Middle frontal gyrus (tissue), 1 donor: ENCODE data around the gene ABCA2.
A peak's percentile ranks its signal among the peaks of the same experiment; 100 is the strongest.
"Not testable (repeated sequence)": the region's sequence is repeated elsewhere in the genome, so short reads cannot be mapped to it uniquely, and the experiment has no call there.

Source experiments
- DNase-seq: peaks from one replicate; pipeline ENCODE4 v3.0.0-alpha.2; 2015; ENCODE audit warnings: low spot score; ENCODE audit errors: extremely low spot score

Gene ABCA2

DNA sequence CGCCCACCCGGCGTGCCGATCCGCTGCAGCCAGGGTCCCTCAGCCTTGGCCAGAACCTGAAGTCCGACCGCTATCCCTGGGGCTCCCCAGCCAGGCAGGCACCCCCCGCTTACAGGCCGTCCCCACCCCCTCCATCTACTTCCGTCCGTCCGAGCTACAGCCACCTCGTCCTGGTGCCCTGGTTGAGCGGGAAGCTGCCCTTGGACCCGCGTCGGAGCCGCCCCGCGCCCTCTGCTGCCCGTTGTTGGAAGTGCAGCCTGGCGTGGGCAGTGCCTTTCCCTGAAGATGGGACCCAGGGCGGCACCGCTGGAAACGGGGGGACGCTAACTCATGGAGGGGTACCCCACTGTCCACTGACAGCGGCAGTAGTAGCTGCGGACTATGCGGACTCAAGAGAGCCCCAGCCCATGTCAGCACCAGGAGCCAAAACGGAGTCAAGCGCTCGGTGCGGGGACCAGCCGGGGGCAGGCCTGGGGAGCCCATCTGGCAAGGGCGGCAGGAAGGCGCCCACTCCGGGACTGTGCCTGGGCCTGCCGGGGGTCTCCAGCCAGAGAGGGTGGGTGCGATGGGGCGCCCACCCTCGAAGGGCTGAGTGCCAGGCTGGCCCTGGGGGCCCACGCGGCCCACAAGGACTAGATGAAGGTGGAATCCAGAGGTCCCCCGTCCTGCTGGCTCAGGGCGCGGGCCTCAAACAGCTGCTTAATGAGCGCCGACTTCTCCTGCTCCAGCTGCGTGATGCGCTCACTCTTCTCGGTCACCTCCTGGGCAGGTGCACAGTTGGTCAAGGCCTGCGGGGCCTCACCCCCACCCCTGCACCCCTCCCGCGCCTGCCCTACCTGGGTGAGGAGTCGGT is 36.2 kb upstream of the ABCA2 start:
- no peak for DNase-seq

DNA sequence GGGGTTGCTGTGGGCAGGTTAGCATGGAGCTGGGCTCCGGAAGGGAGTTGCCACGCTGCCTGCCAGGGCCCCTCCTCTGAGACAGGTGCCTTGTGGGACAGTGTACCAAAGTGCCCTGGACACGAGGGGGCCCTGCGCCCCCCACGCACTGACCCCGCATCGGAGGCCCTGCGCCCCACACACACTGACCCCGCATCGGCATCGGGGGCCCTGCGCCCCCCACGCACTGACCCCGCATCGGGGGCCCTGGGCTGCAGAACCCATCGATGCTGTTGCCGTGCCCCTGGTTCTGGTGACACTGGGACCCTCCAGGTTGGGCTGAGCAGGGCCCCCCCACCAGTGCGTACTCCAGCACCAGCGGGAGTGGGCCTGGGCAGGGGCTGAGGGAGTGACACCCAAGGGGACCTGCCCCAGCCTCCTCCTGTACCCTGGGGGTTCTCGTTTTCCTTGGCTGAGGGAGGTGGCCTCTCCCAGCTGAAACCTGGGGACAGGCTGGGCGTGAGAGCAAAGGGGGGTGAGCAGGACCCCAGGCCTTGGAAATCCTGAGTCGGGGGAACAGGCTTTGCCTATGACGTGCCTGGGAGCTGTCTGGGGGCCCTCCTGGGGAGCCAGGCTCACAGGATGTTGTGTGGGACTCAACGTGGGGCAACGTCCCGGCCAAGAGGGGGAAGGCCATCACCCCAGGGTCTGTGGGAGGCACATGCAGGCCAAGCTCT is 35.4 kb upstream of the ABCA2 start:
- no peak for DNase-seq

- not testable (repeated sequence) for DNase-seq
Observed at GRCh38 chr9:137062798-137063197, 34.8 kb upstream of the ABCA2 start.

DNA sequence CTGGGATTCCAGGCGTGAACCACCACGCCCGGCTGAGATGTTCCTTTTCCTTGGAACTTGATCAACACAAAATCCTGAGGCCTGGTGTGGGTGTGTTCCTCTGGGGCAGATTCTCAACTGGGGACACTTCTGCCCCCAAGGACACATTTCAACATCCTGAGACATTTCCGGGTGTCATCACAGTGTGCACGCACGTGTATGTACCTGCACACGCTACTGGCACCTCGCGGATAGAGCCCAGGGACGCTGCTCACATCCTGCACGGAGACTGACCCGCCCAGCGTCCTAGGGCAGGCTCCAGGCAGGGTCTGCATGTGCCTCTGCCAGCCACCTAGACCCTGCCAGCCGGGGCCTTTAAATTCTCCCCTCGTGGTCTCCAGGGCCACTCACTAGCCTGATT is 34.3 kb upstream of the ABCA2 start:
- DNase-seq, result no peak

DNA sequence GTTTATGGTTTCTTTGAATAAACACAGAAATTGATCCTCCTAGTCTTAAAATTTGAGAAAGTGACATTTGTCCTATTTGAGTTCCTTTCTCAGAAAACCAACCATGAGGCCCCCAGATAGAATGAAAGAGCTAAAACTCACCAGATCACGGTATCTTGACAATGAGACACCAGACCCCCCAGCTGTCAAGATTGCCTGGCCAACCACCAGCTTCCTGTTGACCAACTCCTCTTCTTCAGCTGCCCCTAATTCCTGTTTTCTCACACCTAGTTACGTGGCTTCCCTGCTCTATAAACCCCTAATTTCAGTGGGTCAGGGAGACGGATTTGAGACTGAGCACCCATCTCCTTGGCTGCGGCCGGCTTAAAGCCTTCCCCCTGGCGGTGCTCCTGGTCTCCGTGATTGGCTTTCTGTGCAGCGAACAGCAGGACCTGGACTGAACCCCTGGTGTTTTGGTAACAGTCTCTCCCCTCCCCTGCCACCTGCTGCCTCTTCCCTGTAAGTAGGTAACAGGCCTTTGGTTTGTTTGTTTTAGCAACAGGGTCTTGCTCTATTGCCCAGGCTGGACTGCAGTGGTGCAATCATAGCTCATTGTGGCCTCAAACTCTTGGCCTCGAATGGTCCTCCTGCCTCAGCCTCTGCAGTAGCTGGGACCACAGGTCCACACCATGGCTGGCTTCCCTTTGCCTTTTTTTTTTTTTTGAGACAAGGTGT is 30.6 kb upstream of the ABCA2 start:
- no peak for DNase-seq

- no peak for DNase-seq
Observed at GRCh38 chr9:137057545-137057944, 29.5 kb upstream of the ABCA2 start.

DNA sequence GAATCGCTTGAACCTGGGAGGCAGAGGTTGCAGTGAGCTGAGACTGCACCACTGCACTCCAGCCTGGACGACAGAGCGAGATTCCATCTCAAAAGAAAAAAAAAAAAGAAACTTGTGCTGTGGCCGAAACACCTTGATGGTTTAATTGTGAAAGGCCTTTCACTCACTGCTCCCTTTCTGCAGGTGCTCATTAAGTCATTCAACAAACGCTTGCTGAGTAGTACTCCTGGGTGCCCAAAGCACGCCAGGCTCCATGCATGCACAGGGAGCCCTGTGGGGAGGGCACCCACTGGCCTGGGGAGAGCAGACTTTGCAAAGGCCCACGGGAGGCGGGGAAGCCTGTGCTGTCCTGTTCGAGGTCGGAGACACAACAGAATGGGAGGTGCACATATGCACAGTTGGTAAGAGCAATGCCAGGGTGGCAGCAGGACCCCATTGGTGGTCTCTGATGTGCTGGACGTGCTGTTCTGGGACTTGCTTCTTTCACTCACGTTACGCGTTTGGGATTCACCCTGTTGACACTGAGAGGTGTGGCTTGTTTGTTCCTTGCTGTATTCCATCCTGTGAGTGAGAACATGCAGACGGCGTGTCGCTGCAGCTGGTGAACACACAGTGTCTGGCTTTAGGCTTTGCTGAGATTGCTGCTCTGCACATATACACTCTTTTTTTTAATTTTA is 28.8 kb upstream of the ABCA2 start:
- no peak for DNase-seq

- DNase-seq, result peak; percentile 84
Observed at GRCh38 chr9:137055385-137056364, 27.6 kb upstream of the ABCA2 start.

DNA sequence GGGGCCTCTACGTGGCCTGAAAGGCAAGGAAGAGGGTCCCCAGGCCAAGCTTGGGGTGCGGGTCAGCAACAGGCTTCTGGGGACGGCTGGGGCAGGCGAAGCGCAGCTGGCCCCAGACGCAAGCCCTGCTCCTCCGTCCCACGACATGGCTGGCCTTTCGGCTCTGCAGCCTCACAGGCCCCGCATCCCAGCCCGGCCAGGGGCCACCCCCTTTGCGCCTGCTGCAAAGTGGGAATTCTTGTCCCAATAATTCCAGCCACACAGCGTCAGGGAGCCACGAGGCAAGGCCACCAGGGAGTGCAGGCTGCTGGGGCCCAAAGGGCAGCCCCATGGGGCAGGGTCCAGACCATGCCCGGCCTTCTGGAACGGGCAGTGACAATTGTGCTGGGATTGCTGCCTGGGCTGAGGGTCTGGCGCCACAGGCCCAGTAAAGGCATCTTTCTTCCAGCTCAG is 26.9 kb upstream of the ABCA2 start:
- no peak for DNase-seq

DNA sequence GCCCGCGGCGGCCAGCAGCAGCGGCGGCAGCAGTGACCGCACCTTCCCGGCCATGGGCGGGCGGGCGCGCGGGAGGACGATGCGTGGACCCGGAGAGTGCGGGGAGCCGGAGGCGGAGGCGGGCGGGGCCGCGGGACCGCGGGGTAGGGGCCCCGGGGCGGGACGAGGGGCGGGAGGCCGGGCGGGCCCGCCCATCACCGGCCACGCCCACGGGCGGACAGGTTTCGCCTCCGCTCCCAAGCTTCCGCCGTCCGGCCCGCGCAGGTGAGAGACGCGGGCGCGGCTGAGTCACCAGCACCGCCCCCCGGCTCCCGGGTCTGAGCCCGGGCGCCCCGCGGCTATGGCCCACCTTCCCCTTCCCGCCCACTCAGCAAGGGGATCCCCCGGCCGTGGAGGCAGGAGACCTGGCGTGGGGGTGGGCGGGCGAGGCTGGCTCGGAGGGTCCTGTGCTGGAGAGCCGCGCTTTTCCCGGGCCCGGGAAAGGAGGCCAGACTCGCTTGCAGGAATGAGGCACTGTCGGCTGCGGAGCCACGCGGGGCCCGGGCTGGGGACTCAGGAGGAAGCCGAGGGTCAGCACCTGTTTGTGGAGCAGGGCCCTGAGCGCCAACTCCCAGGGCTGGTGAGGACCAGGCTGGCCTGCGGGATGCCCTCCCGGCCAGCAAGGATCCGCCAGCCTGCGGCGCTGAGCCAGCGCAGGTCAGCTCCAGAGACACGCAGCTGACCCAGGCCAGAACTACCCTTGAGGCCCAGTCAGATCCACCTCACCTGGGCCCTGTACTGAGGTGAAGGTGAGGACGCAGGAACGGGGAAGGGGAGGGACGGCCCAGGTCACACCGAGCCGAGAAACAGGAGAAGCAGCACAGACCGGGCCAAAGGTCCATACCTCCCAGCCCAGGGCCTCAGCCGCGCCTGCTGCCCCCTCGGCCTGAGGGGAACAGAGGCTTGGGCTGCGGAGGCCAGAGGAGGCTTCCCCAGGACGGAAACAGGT is 26.2 kb upstream of the ABCA2 start, which contains the start of gene ENTPD2:
Gene ENTPD2 (minus strand): TSS at position 118 of the 988 bp plus-strand sequence. CDS start 64 bp downstream, at position 54.
- no peak for DNase-seq

DNA sequence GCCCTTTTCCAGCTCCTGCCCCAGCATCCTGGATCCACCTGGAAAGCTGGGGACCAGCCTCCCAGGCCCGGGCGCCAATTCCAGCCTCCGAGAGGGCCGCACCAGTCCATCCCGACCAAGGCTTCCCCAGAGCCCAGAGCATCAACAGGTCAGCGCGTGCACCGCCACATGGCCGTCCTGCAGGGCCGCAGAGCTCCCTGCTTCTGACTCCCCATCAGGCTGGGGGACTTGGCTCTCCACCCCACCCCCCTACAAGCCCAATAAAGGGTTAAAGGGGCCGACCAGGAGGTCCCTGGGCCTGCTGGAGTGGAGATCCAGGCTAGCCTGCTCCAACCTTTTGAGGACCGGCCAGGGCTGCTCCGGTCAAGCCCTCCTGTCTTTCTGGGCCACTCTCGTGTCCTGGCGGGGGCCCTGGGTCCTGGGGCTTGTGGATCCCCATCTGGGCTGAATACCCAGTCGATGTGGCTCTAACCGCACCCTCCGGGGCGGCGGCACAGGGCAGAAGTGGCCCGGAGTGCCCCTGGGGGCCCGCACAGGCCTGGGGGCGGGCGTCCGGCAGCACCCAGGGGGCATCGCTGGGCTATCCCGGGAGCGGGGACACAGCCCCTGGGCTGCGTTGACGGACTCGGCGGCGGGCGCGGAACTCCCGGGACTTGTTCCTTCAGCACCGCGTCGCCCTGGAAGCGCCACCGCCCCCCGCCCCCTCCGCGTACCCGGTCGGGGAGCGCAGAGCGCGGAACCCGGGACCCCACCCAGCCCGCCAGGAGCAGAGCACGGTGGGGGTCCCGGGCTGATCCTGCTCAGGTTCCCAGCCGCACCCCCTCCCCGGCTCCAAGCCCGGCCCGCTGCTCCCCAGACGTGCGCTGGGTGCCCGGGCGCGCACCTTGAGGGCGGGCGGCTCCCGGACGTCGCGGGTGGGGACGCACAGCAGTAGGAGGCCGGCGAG is 25.2 kb upstream of the ABCA2 start:
- DNase-seq, result no peak

DNA sequence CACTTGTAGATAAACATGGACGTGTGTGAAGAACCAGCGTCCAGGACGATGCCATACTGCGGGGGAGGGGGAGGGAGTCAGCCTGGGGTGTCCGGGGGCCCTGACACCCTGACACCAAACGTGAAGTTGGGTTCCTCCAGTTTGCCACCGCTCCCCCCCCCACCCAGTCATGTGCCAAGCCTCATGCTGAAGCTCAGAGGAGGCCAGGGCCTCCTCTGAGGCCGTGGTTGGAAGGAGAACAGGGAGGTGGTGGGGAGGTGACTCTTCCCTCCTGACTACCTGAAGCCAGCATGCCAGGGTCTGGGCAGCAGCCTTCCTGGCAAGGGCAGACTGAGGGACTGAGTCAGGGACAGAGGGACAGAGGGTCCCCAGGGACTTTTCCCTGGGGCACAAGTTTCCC is 24.3 kb upstream of the ABCA2 start:
- DNase-seq, result no peak

GRCh38 chr9:137051145-137051724 is 23.2 kb upstream of the ABCA2 start:
- no peak for DNase-seq

DNA sequence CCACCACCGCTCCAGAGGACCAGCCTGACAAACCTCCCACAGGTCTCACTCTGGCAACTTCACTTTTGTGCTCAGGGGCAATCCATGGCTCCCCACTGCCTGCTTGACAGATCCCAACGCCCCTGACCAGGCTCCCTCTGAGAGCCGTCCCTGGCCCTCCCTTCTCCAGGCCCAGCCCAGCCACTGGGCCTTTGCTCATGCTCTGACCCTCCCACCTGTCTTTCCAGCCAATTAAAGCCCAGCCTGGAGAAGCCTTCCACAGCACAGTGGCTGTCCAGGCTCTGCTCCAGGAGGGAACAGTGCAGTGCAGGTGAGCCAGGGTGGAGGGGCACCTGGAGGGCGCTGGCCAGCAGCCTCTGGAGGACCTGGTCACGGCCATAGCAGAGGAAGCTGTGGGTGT is 22.5 kb upstream of the ABCA2 start:
- DNase-seq, result no peak

DNA sequence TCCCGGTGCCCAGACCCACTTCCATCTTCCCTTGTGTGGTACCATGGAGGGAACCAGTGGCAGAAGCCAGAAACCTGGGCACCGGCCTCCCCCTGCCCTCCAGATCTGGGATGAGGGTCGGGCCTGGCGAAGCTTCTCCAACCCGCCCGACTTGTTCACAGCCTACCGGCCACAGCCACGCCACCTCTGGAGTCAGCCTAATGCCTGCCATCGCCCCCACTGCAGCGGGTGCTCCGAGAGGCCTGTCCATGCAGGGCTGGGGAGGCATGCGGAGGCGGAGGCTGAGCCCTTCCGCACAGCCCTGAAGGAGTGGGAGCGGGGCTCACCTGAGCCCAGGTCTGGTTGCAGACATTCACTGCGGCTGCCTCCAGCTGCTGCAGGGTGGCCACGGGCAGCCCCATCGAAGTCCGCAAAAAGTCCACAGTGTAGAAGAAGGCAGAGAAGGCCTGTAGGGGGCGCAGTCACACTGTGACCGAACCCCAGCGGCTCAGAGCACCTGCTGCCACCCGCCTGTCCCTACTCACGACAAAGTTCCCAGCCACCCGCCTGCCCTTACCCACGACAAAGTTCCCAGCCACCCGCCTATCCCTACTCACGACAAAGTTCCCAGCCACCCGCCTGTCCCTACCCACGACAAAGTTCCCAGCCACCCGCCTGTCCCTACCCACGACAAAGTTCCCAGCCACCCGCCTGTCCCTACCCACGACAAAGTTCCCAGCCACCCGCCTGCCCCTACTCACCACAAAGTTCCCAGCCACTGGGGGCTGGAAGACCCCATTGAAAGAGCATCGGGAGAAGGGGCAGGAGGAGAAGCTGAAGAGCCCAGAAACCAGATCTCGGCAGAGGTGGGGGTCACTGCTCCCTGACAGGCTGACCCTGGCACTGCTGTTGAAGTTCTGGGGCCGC is 21.8 kb upstream of the ABCA2 start:
- no peak for DNase-seq
